NOMO-1 (cell line): ENCODE data around the gene KLHL1.

Experiments
- DNase-seq, 2 experiments: peaks; one replicate each; lab custom pipeline; 2025; ENCODE audit not compliant: unreplicated experiment in 2 of 2; lab: John Stamatoyannopoulos, UW

The KLHL1 gene

DNA sequence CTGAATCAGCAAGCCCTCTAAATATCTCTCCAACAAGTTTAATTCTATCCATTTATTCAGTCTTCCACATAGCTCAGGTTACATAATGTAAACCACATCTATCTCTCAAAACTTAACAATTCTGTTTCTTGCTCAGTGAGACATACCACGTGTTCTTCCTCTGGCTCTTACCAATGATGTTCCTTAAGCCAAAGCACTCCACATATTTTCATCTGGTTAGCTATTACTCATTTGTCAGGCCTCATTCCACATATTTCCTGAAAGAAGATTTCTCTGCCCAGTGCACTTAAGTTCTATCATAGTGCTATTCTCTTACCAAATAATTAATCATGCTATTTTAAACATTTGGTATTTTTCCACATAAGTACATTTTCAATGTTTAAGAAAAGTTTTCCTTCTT lies 403.9 kb downstream of the KLHL1 start:
- no peak for DNase-seq

DNA sequence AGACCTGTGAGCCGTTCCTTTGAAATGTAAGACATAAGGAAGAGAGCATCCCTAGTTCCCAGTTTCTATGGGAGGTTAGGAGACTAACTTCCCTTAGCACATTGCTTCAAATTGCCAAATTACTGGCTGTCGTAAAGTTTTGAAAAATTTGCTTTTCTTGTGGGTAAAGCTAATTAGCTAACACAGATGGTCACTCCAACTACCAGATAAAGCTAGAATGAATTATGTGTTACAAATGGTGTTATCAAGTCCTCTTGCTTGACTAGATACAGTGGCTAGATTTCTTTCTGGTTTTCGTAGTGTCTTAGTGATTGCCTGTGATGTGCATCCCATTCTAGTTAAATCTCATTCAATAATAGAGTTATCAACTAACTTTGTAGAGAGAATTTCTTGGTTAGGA lies 417.3 kb downstream of the KLHL1 start:
- no peak for DNase-seq

DNA sequence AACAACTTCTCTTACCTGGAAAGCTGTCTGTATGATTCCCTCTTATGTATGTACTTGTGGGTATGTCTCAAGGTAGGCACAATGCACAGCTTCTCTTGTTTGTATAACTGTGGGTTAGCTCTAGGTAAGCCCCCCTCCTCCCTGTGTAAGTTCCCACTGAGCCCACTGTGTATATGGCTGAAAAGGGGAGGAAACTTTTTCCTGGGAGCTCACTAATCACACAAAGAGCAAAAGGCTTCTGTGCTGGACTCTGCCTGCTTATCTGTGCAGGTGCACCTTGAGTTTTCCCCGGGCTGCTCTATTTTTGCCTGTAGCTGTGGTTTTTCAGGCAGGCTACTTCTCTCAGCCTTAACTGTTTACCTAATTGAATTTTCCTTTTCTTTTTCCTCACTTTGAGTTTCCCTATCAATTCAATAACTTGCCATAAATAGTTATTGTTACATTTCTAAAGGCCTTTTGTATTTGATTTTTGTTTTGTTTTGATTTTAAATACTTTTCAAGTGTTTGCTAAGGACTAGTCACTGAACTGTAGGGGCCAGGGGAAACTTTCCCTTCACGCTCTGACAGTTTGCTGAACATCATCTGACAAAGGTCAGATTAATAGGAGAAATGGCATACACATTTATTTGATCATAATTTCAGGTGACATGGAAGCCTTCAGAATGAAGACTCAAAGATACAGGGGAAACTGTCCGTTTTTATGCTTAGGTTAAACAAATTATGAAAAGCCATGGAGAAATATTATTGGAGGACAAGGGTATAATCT lies 424.1 kb downstream of the KLHL1 start:
- no peak for DNase-seq

DNA sequence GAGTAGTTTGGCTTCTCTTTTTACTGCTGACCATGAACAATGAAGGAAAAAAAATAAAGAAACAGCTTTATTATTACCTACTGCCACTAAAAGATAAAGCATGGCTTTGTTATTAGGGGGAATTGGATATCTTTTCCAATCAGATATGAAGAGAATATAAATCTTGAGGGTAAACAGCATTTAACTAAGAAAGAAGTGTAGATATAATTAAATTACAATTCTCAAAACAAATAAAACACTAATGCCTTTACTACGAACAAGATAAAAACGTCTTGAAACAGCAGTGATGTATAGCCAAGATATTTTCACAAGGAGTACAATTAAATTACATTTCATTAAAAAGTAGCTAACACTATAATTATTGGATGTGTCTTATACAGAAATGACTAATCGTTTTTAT lies 426.5 kb downstream of the KLHL1 start:
- DNase-seq: no peak

DNA sequence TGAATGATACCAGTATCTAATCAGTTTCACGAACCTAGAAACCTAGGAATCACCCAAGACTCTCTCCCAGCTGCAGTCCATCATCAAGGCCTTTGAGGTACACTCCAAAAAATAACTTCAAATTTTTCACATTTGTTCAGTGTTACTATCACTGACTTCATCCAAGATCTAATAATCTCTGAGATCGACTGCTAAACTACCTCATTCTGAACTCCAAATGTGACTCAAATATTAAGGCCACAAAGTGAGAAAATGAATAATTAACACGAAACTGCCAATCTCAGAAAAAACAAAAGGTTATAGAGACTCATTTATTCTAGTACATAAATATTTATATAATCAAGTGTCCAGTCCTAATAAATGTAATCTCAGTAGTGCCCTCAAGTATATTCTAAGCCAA lies 430.9 kb downstream of the KLHL1 start:
- DNase-seq: no peak

DNA sequence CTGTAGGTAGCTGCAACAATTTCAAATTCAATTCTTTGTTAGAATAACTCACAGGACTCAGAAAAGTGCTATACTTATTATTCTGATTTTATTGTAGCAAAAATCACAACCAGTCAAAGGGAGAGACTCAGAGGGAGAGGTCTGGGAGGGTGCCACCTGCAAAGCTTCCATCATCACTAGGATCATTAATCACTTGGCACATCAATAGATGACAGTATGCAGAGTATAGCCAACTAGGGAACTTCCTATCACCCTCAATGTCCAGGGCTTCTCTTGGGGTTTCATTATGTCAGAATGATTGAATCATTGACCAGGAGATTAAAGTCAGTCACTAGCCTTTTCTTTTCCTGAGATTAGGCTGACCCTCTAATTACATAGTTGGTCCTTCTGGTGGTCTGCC lies 432.0 kb downstream of the KLHL1 start:
- no peak for DNase-seq

DNA sequence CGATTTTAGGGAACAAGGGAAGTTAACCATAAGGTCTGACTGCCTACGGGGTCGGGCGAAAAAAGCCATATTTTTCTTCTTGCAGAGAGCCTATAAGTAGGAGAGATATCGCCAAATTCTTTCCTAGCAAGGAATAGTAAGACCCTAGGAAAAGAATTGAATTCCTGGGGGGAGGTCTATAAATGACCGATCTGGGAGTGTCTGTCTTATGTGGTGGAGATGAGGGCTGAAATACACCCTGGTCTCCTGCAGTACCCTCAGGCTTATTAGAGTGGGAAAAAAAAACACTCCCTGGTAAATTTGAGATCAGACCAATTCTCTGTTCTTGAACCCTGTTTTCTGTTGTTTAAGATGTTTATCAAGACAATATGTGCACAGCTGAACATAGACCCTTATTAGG lies 448.1 kb downstream of the KLHL1 start:
- no peak for DNase-seq

DNA sequence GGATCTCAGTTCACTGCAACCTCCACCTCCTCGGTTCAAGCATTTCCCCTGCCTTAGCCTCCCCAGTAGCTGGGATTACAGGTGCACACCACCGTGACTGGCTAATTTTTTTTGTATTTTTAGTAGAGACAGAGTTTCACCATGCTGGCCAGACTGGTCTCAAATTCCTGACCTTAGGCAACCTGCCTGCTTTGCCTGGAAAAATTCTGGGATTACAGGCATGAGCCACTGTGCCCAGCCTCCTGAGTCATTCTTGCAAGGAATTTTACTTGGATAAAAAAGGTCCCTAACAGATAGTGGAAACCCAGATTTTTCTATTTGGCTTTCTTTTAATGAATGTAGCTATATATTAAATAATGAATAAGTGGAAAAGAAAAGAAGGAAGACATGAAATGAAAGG lies 450.6 kb downstream of the KLHL1 start:
- DNase-seq: no peak

DNA sequence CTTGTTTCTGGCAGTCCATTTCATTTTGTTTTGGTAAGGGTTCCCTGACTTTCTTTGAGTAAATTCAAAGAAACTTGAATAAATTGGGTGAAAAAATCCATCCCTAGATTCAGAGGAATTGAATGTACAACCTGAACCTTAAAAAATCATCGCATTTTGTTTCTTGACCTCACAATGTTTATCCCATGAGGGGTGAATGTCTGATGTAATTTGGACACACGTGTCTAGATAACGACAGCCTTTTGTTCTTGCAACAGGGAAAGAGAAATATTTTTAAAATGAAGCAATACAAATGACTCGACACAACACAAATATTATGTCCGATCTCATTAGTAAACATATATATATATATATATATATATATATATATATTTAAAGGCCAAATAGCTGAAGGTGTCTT lies 453.9 kb downstream of the KLHL1 start:
- DNase-seq: no peak
